ENCODE measurements around the gene FOXJ3.

- no peak for TF ChIP-seq CTCF (IDR thresholded peaks at IDR 0.05)
- no peak for TF ChIP-seq POLR2AphosphoS5 (IDR thresholded peaks at IDR 0.05)
- no peak for TF ChIP-seq POLR2A (IDR thresholded peaks at IDR 0.05)
- no peak for TF ChIP-seq EP300 (IDR thresholded peaks at IDR 0.05)
Observed at GRCh38 chr1:42183210-42183956, 151.7 kb downstream of the FOXJ3 start.
